H9 (cell line): ENCODE data around the gene TACC2. TPM values are rescaled to one million over a fixed set of nuclear protein-coding genes. Genes with fewer than 3 reads are reported as not detected.

ENCODE experiments used
- DNase-seq: peaks from one replicate; pipeline ENCODE4 v3.0.0-alpha.2; 2017
- H2AFZ ChIP-seq: one replicate; pipeline ENCODE4 v1.6.1; 2013; ENCODE audit warnings: mild to moderate bottlenecking, low read length, control low read depth, moderate library complexity
- H2AK5ac ChIP-seq: 2 replicates; pipeline ENCODE4 v1.6.1; 2013; ENCODE audit warnings: low read length, control low read depth, mixed read lengths; ENCODE audit not compliant: insufficient read length
- H2BK120ac ChIP-seq: one replicate; pipeline ENCODE4 v1.6.1; 2013; ENCODE audit warnings: low read depth, mild to moderate bottlenecking, low read length, control low read depth, inconsistent platforms; ENCODE audit not compliant: poor library complexity, severe bottlenecking
- H2BK12ac ChIP-seq: 2 replicates; pipeline ENCODE4 v1.6.1; 2013; ENCODE audit warnings: low read length, control low read depth, mixed read lengths, low read depth; ENCODE audit not compliant: insufficient read length
- H2BK15ac ChIP-seq: 2 replicates; pipeline ENCODE4 v1.6.1; 2013; ENCODE audit warnings: low read depth, low read length, control low read depth
- H2BK20ac ChIP-seq: one replicate; pipeline ENCODE4 v1.6.1; 2013; ENCODE audit warnings: low read depth, mild to moderate bottlenecking, low read length, control low read depth, inconsistent platforms; ENCODE audit not compliant: poor library complexity, severe bottlenecking
- H2BK5ac ChIP-seq: 2 replicates; pipeline ENCODE4 v1.6.1; 2013; ENCODE audit warnings: low read length, control low read depth, mixed read lengths; ENCODE audit not compliant: insufficient read length
- H3K14ac ChIP-seq: 2 replicates; pipeline ENCODE4 v1.6.1; 2013; ENCODE audit warnings: low read length, control low read depth; ENCODE audit not compliant: insufficient read depth
- H3K18ac ChIP-seq: 2 replicates; pipeline ENCODE4 v1.6.1; 2013; ENCODE audit warnings: low read depth, mild to moderate bottlenecking, mixed read lengths, low read length, control low read depth; ENCODE audit not compliant: insufficient read length
- H3K23ac ChIP-seq: 2 replicates; pipeline ENCODE4 v1.6.1; 2013; ENCODE audit warnings: low read length, control low read depth, mixed read lengths, low read depth; ENCODE audit not compliant: insufficient read length
- H3K23me2 ChIP-seq: 2 replicates; pipeline ENCODE4 v1.6.1; 2013; ENCODE audit warnings: low read depth, mild to moderate bottlenecking, mixed read lengths, low read length, control low read depth; ENCODE audit not compliant: insufficient read length, poor library complexity, severe bottlenecking
- H3K27ac ChIP-seq: 2 replicates; pipeline ENCODE4 v1.5.1; 2013; ENCODE audit warnings: low read length, control low read depth, mixed read lengths, low read depth; ENCODE audit not compliant: insufficient read length
- H3K27me3 ChIP-seq: 2 replicates; pipeline ENCODE4 v1.6.1; 2013; ENCODE audit warnings: low read length, control low read depth, inconsistent platforms; ENCODE audit not compliant: insufficient read depth
- H3K4ac ChIP-seq: 2 replicates; pipeline ENCODE4 v1.6.1; 2013; ENCODE audit warnings: low read depth, mild to moderate bottlenecking, control low read depth, inconsistent platforms, low read length, moderate library complexity
- H3K4me1 ChIP-seq: 2 replicates; pipeline ENCODE4 v1.6.1; 2013; ENCODE audit warnings: low read length, control low read depth, inconsistent platforms; ENCODE audit not compliant: insufficient read depth
- H3K4me2 ChIP-seq: 2 replicates; pipeline ENCODE4 v1.6.1; 2013; ENCODE audit warnings: low read length, control low read depth, mixed read lengths; ENCODE audit not compliant: insufficient read length, insufficient read depth
- H3K56ac ChIP-seq: 2 replicates; pipeline ENCODE4 v1.6.1; 2013; ENCODE audit warnings: low read depth, mild to moderate bottlenecking, mixed read lengths, low read length, control low read depth; ENCODE audit not compliant: insufficient read length
- H3K79me1 ChIP-seq: 2 replicates; pipeline ENCODE4 v1.6.1; 2013; ENCODE audit warnings: low read depth, mild to moderate bottlenecking, moderate library complexity, low read length, control low read depth, inconsistent platforms; ENCODE audit not compliant: insufficient read depth, poor library complexity, severe bottlenecking
- H3K79me2 ChIP-seq: 2 replicates; pipeline ENCODE4 v1.6.1; 2013; ENCODE audit warnings: low read length, control low read depth, inconsistent platforms; ENCODE audit not compliant: insufficient read depth
- H3K9ac ChIP-seq: 2 replicates; pipeline ENCODE4 v1.6.1; 2013; ENCODE audit warnings: low read length, control low read depth, mixed read lengths; ENCODE audit not compliant: insufficient read length; ENCODE audit errors: extremely low read depth
- H3K9me3 ChIP-seq: one replicate; pipeline ENCODE4 v1.6.1; 2013; ENCODE audit warnings: low read depth, low read length, inconsistent platforms; ENCODE audit not compliant: control insufficient read depth
- H3T11ph ChIP-seq: one replicate; pipeline ENCODE4 v1.6.1; 2013; ENCODE audit warnings: mild to moderate bottlenecking, low read length, control low read depth, inconsistent platforms
- H4K20me1 ChIP-seq: one replicate; pipeline ENCODE4 v1.6.1; 2013; ENCODE audit not compliant: control insufficient read depth, insufficient read length, insufficient read depth
- H4K5ac ChIP-seq: 2 replicates; pipeline ENCODE4 v1.6.1; 2013; ENCODE audit warnings: low read depth, mild to moderate bottlenecking, mixed read lengths, low read length, control low read depth; ENCODE audit not compliant: insufficient read length
- H4K8ac ChIP-seq: replicated peaks from 2 replicates; pipeline ENCODE4 v1.6.1; 2013; ENCODE audit warnings: low read length, control low read depth, mixed read lengths, low read depth; ENCODE audit not compliant: insufficient read length
- H4K91ac ChIP-seq: 2 replicates; pipeline ENCODE4 v1.6.1; 2013; ENCODE audit warnings: low read depth, mild to moderate bottlenecking, moderate library complexity, mixed read lengths, low read length, control low read depth; ENCODE audit not compliant: insufficient read length
- H3K27ac Mint-ChIP-seq, 3 experiments: 2 replicates in 2 of 3; 3 replicates in 1 of 3; pipeline ENCODE4 v1.8.0; 2020 to 2021; ENCODE audit warnings: mixed read lengths in 3 of 3, mild to moderate bottlenecking in 1 of 3, moderate library complexity in 1 of 3
- H3K27me3 Mint-ChIP-seq: 2 replicates; pipeline ENCODE4 v1.8.0; 2021; ENCODE audit warnings: low read depth, mild to moderate bottlenecking, moderate library complexity, mixed read lengths
- H3K36me3 Mint-ChIP-seq, 3 experiments: 2 replicates in 2 of 3; 3 replicates in 1 of 3; pipeline ENCODE4 v1.8.0; 2020 to 2021; ENCODE audit warnings: low read depth in 3 of 3, mixed read lengths in 3 of 3; ENCODE audit not compliant: insufficient read depth in 1 of 3
- H3K4me1 Mint-ChIP-seq, 2 experiments: 2 replicates each; pipeline ENCODE4 v1.8.0; 2020; ENCODE audit warnings: mixed read lengths in 2 of 2
- H3K4me3 Mint-ChIP-seq, 2 experiments: 2 replicates in 1 of 2; 3 replicates in 1 of 2; pipeline ENCODE4 v1.8.0; 2020 to 2021; ENCODE audit warnings: mild to moderate bottlenecking in 2 of 2, mixed read lengths in 2 of 2, moderate library complexity in 1 of 2
- H3K9me3 Mint-ChIP-seq, 2 experiments: 2 replicates in 1 of 2; 3 replicates in 1 of 2; pipeline ENCODE4 v1.8.0; 2020; ENCODE audit warnings: mild to moderate bottlenecking in 2 of 2, mixed read lengths in 2 of 2, moderate library complexity in 1 of 2
- WGBS: extraction: QIAGEN DNeasy Blood & Tissue Kit; methylation state at CpG from one replicate; pipeline ENCODE4 v1.1.7; 2013; ENCODE audit warnings: missing lambda C conversion rate, low lambda C conversion rate, mixed read lengths; ENCODE audit not compliant: insufficient read length; ENCODE audit errors: extremely low coverage; 5-methylcytosine and 5-hydroxymethylcytosine counted together
- total RNA-seq: library from RNA; stranded (reverse); gene quantifications from 2 replicates; pipeline ENCODE4 v1.2.1, GENCODE V29; 2021
- TF ChIP-seq, protein P1 (sequence below): fragments of 200-600 bp; sonication (generic); conservative IDR thresholded peaks from 3 replicates; pipeline ENCODE4 v1.8.0; 2021; ENCODE audit warnings: antibody characterized with exemption, mild to moderate bottlenecking

The TACC2 gene
- total RNA-seq, 1 experiment from 2014 or later, result 58.1 TPM

DNA sequence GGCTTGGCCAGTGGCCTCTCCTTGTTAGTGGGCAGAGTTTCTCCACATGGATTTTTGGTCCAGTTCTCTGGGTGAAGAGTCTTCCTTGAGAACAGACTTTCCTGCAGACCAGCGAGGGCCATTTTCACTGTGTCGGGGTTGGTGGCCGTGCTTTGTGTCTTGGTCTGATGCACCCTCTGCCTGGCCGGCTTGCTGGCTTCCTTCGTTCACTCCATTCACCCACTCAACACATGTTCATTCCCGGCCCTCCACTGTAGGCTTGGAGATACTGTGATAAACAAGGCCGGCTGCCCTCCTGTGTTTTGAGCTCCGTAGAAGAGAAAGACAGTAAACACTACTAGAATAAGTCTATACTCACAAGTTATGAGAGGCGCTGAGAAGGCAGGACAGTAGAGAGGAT is 205.3 kb downstream of the TACC2 start:
- H3K23ac ChIP-seq, result no peak overlapping the region
- H3K18ac ChIP-seq, result no peak overlapping the region
- peaks cover 0 to 3% of the 10 kb centered on the region in 2 experiments; a peak in 2 of 5 replicates for H3K9me3 Mint-ChIP-seq
- no peak overlapping the region for H2BK20ac ChIP-seq
- H3K36me3 Mint-ChIP-seq, result peaks cover 19 to 41% (median 32%) of the 10 kb centered on the region in 3 experiments
- no peak overlapping the region for H2BK15ac ChIP-seq
- H3K27ac ChIP-seq, result no peak overlapping the region
- no peak overlapping the region for H2AFZ ChIP-seq
- no peak overlapping the region for H3K4me3 Mint-ChIP-seq
- peaks cover 5% of the 10 kb centered on the region for H3K79me1 ChIP-seq
- H3K79me2 ChIP-seq, result peaks cover 11% of the 10 kb centered on the region; the same call in 1 of the 2 replicates
- no peak overlapping the region for H2BK5ac ChIP-seq
- H3K9ac ChIP-seq, result no peak overlapping the region
- TF ChIP-seq, protein P1, sequence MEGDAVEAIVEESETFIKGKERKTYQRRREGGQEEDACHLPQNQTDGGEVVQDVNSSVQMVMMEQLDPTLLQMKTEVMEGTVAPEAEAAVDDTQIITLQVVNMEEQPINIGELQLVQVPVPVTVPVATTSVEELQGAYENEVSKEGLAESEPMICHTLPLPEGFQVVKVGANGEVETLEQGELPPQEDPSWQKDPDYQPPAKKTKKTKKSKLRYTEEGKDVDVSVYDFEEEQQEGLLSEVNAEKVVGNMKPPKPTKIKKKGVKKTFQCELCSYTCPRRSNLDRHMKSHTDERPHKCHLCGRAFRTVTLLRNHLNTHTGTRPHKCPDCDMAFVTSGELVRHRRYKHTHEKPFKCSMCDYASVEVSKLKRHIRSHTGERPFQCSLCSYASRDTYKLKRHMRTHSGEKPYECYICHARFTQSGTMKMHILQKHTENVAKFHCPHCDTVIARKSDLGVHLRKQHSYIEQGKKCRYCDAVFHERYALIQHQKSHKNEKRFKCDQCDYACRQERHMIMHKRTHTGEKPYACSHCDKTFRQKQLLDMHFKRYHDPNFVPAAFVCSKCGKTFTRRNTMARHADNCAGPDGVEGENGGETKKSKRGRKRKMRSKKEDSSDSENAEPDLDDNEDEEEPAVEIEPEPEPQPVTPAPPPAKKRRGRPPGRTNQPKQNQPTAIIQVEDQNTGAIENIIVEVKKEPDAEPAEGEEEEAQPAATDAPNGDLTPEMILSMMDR, result no peak
- no peaks in the 10 kb centered on the region for H3K27me3 Mint-ChIP-seq
- WGBS, result no CpG with 5 or more reads among the region's 9 CpGs
- no peak overlapping the region for H4K8ac ChIP-seq
- H2AK5ac ChIP-seq, result no peak overlapping the region
- no peak overlapping the region for H3K4me2 ChIP-seq
- H2BK120ac ChIP-seq, result no peak overlapping the region
- H3K4ac ChIP-seq, result no peak overlapping the region
- H3K27ac Mint-ChIP-seq, result peak overlapping the region; percentile 33 to 56 (median 45); a peak in 4 of 7 replicates
- H4K20me1 ChIP-seq, result no peaks in the 10 kb centered on the region
- H3K23me2 ChIP-seq, result peaks cover 2% of the 10 kb centered on the region
- no peak overlapping the region for H3K56ac ChIP-seq
- no peaks in the 10 kb centered on the region for H3K9me3 ChIP-seq
- H3T11ph ChIP-seq, result no peak overlapping the region
- H3K4me1 Mint-ChIP-seq, result peaks cover 42 to 49% of the 10 kb centered on the region in 2 experiments
- H4K91ac ChIP-seq, result no peak overlapping the region
- H3K4me1 ChIP-seq, result no peaks in the 10 kb centered on the region; the same call in 1 of the 2 replicates
- no peaks in the 10 kb centered on the region for H3K27me3 ChIP-seq
- H3K14ac ChIP-seq, result no peak overlapping the region
- DNase-seq, result no peak
- H4K5ac ChIP-seq, result no peak overlapping the region
- H2BK12ac ChIP-seq, result no peak overlapping the region
